Stomach (tissue), 4 donors: ENCODE data around the gene MRM3.

Source experiments
- CTCF ChIP-seq, 7 experiments: fragments of 450-650 bp in 4 of 7; fragments of 200-600 bp in 3 of 7; sonication (generic) in 3 of 7; IDR thresholded peaks; one replicate each; pipeline ENCODE4 v1.5.1; 2016 to 2019; ENCODE audit warnings: antibody characterized with exemption in 7 of 7, control low read depth in 2 of 7, mild to moderate bottlenecking in 1 of 7
- EP300 ChIP-seq: sonication (generic); formaldehyde crosslinking; IDR thresholded peaks from one replicate; pipeline ENCODE4 v1.6.1; 2017; ENCODE audit warnings: antibody characterized with exemption
- POLR2A ChIP-seq, 4 donors: fragments of 450-650 bp; IDR thresholded peaks; one replicate each; pipeline ENCODE4 v1.6.1; 2016; ENCODE audit warnings: antibody characterized with exemption in 4 of 4, control low read depth in 2 of 4, mild to moderate bottlenecking in 1 of 4, moderate library complexity in 1 of 4
- POLR2AphosphoS5 ChIP-seq, 3 donors: sonication (generic); formaldehyde crosslinking; IDR thresholded peaks; one replicate each; pipeline ENCODE4 v1.6.1; 2016; ENCODE audit warnings: antibody characterized with exemption in 3 of 3

GRCh38 chr17:742147-742793 lies 39.9 kb upstream of the MRM3 start:
- no peak for TF ChIP-seq CTCF (IDR thresholded peaks at IDR 0.05)
- TF ChIP-seq POLR2AphosphoS5 (IDR thresholded peaks at IDR 0.05): no peak
- no peak for TF ChIP-seq EP300
- no peak for TF ChIP-seq POLR2A (IDR thresholded peaks at IDR 0.05)
